ENCODE results near the gene HAUS3. TPM values are rescaled to one million over a fixed set of nuclear protein-coding genes. Genes with fewer than 3 reads are reported as not detected.

HAUS3 gene
- total and polyA plus RNA-seq, 2 of the 8 experiments (the other 6 are each of a cell fraction or from before 2014, with no cell fraction given), result 3.2 to 14.8 TPM

- Histone ChIP-seq H2BK15ac (ENCODE audit: low read length) (no peak overlapping the region), H3K9ac (replicated peaks in 1 of 4; ENCODE audit: extremely low read depth in 1 of 4, low read depth in 3 of 4, low read length in 3 of 4) (no peak overlapping the region), H3K23me2 (ENCODE audit: low read depth, low read length) (no peaks in the 10 kb centered on the region), H3K27me3 (replicated peaks in 1 of 4; ENCODE audit: control insufficient read depth in 3 of 4, extremely low read depth in 1 of 4, insufficient read depth in 3 of 4, low read length in 3 of 4) (no peaks in the 10 kb centered on the region), H3K18ac (ENCODE audit: extremely low read depth, low read length) (no peak overlapping the region), H2AK5ac (ENCODE audit: low read depth, low read length) (no peak overlapping the region), H3K9me3 (ENCODE audit: insufficient read depth in 2 of 2, low read depth in 1 of 2, low read length in 1 of 2) (peaks cover 3 to 4% of the 10 kb centered on the region in 2 experiments; a peak in 2 of 4 replicates), H3K27ac (ENCODE audit: low read depth, low read length) (no peak overlapping the region), H3K4me3 (ENCODE audit: extremely low read depth in 1 of 4, insufficient read depth in 2 of 4, low read depth in 3 of 4, low read length in 4 of 4) (no peak overlapping the region), H3K79me2 (ENCODE audit: control insufficient read depth in 1 of 2, insufficient read depth in 2 of 2, low read length in 2 of 2) (no peaks in the 10 kb centered on the region), H4K20me1 (replicated peaks in 1 of 2; ENCODE audit: control insufficient read depth in 1 of 2, insufficient read depth in 2 of 2, low read length in 2 of 2) (peaks cover 0 to 2% of the 10 kb centered on the region in 2 experiments), H2BK5ac (ENCODE audit: low read depth, low read length) (no peak overlapping the region), H2AFZ (ENCODE audit: low read length) (no peak overlapping the region), H4K91ac (replicated peaks; ENCODE audit: insufficient read length, low read length) (no peak overlapping the region), H3K14ac (ENCODE audit: insufficient read length) (no peak overlapping the region), H2BK20ac (ENCODE audit: low read length) (no peak overlapping the region), H2BK12ac (ENCODE audit: low read depth, low read length) (no peak overlapping the region), H3K23ac (ENCODE audit: insufficient read length) (no peak overlapping the region), H3K4me2 (ENCODE audit: insufficient read depth in 1 of 2, low read depth in 2 of 2, low read length in 2 of 2) (no peak overlapping the region), H3K79me1 (ENCODE audit: low read depth, low read length) (no peaks in the 10 kb centered on the region), H3K56ac (replicated peaks; ENCODE audit: insufficient read length, low read depth, low read length) (no peak overlapping the region), H3K4ac (replicated peaks; ENCODE audit: insufficient read length, low read depth, low read length) (no peak overlapping the region), H2BK120ac (replicated peaks; ENCODE audit: low read depth, low read length) (no peak overlapping the region), H4K5ac (ENCODE audit: insufficient read length, low read depth, low read length) (no peak overlapping the region), H3K36me3 (ENCODE audit: control insufficient read depth in 2 of 4, insufficient read depth in 4 of 4, low read length in 3 of 4) (no peaks in the 10 kb centered on the region), H4K8ac (ENCODE audit: extremely low read depth, insufficient read depth, low read length) (no peak overlapping the region), H3K4me1 (replicated peaks in 1 of 4; ENCODE audit: control insufficient read depth in 3 of 4, insufficient read depth in 4 of 4, low read length in 3 of 4) (no peaks in the 10 kb centered on the region)
- DNase-seq (ENCODE audit: low read depth in 1 of 2, low spot score in 2 of 2) (no peak), FAIRE-seq (no peak)
- ChIA-PET POLR2A (ENCODE audit: partially characterized antibody) (no interaction called here), CTCF (ENCODE audit: partially characterized antibody) (interaction anchor here (0.9 to 2.0 kb wide), 5 partner anchors 9 to 104 kb away, joined by 3 to 11 read pairs (median 7); no protein-coding TSS in a partner anchor)
- 100% methylated on average over 1 of the region's 1 CpG; no CpG with 5 or more reads in 1 of the 2 experiments for WGBS, 2 experiments (ENCODE audit: extremely low coverage in 1 of 2, insufficient coverage in 1 of 2, insufficient read length in 1 of 2, insufficient replicate concordance in 2 of 2, low coverage in 1 of 2, low lambda C conversion rate in 2 of 2, missing lambda C conversion rate in 1 of 2)
- no peak for TF ChIP-seq CTBP2 (IDR thresholded peaks at IDR 0.05; ENCODE audit: borderline replicate concordance, insufficient read depth, insufficient read length, low read length)
- TF ChIP-seq ATF2 (IDR thresholded peaks at IDR 0.05; ENCODE audit: low read length), result no peak
- TF ChIP-seq CBX8 (IDR thresholded peaks at IDR 0.05; ENCODE audit: borderline replicate concordance, low read depth, low read length), result no peak
- TF ChIP-seq SP2 (IDR thresholded peaks at IDR 0.05; ENCODE audit: low read length), result no peak
- TF ChIP-seq SP1 (IDR thresholded peaks at IDR 0.05; ENCODE audit: low read depth, low read length), result no peak
- no peak for TF ChIP-seq CEBPB (IDR thresholded peaks at IDR 0.05; ENCODE audit: low read depth, low read length)
- no peak for TF ChIP-seq YY1 (IDR thresholded peaks at IDR 0.05; ENCODE audit: low read depth, low read length)
- no peak for TF ChIP-seq CHD2 (IDR thresholded peaks at IDR 0.05; ENCODE audit: low read length)
- no peak for TF ChIP-seq EP300 (IDR thresholded peaks at IDR 0.05; ENCODE audit: borderline replicate concordance in 1 of 2, low read depth in 2 of 2, low read length in 2 of 2)
- TF ChIP-seq SIRT6 (IDR thresholded peaks at IDR 0.05; ENCODE audit: low read length), result no peak
- TF ChIP-seq BRCA1 (IDR thresholded peaks at IDR 0.05; ENCODE audit: low read depth, low read length), result no peak
- no peak for TF ChIP-seq EGR1 (IDR thresholded peaks at IDR 0.05; ENCODE audit: borderline replicate concordance, low read depth, low read length)
- TF ChIP-seq KDM1A (IDR thresholded peaks at IDR 0.05; ENCODE audit: borderline replicate concordance, low read length), result no peak
- no peak for TF ChIP-seq HDAC6 (IDR thresholded peaks at IDR 0.05; ENCODE audit: low read depth, low read length)
Measured at GRCh38 chr4:2178986-2179385, 62.9 kb downstream of the HAUS3 start.
